ENCODE data around the gene SEM1.

DNA sequence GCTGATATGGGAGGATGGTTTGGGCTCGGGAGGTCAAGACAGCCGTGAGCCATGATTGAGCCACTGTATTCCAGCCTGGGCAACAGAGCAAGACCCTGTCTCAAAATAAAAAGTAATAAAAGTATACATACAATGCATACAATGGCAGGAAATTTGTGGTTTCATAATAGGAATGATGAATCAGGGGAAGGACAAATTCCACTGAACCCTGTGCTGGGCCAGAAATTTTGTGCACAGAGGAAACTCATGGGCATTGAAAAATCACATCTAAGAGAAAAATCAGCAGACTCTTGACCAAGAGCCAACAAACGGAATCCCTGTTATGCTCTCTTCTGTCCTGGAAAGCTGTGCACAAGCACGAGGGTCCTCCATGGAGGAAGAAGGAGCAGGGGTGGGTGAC lies 35.1 kb downstream of the SEM1 start:
- TF ChIP-seq, protein P1, sequence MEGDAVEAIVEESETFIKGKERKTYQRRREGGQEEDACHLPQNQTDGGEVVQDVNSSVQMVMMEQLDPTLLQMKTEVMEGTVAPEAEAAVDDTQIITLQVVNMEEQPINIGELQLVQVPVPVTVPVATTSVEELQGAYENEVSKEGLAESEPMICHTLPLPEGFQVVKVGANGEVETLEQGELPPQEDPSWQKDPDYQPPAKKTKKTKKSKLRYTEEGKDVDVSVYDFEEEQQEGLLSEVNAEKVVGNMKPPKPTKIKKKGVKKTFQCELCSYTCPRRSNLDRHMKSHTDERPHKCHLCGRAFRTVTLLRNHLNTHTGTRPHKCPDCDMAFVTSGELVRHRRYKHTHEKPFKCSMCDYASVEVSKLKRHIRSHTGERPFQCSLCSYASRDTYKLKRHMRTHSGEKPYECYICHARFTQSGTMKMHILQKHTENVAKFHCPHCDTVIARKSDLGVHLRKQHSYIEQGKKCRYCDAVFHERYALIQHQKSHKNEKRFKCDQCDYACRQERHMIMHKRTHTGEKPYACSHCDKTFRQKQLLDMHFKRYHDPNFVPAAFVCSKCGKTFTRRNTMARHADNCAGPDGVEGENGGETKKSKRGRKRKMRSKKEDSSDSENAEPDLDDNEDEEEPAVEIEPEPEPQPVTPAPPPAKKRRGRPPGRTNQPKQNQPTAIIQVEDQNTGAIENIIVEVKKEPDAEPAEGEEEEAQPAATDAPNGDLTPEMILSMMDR (IDR thresholded peaks at IDR 0.05; ENCODE audit: poor library complexity), result no peak
- no peak for TF ChIP-seq EZH2 (IDR thresholded peaks at IDR 0.05; ENCODE audit: borderline replicate concordance)
